ENCODE results near the gene GPR12.

GRCh38 chr13:26771796-26772195, 11.2 kb upstream of the GPR12 start:
- TF ChIP-seq CTCF (IDR thresholded peaks at IDR 0.05) (no peak), POLR2A (IDR thresholded peaks at IDR 0.05) (no peak), POLR2AphosphoS5 (IDR thresholded peaks at IDR 0.05) (no peak), EP300 (IDR thresholded peaks at IDR 0.05) (no peak)

Measured in sigmoid colon (tissue), 4 donors.